GM04503 (cell line): ENCODE results near the gene MED23.
"Not testable (repeated sequence)": the region's sequence is repeated elsewhere in the genome, so short reads cannot be mapped to it uniquely, and the experiment has no call there.

ENCODE experiments used
- DNase-seq: peaks from one replicate; pipeline ENCODE4 v3.0.0-alpha.2; 2012; ENCODE audit warnings: low read depth

Gene MED23

GRCh38 chr6:131572686-131573415 lies 55.2 kb downstream of the MED23 start, which contains the start of gene ARG1:
Gene ARG1 (plus strand): TSS chr6:131573226. CDS start chr6:131573283, 57 bp downstream.
- DNase-seq, result no peak

GRCh38 chr6:131568726-131569125 lies 59.3 kb downstream of the MED23 start:
- DNase-seq, result no peak

- DNase-seq, result no peak
These were observed 63.0 kb downstream of the MED23 start for GRCh38 chr6:131565056-131565455.

GRCh38 chr6:131561925-131562707 lies 65.9 kb downstream of the MED23 start:
- no peak for DNase-seq

- DNase-seq, result no peak
These were observed 69.1 kb downstream of the MED23 start for GRCh38 chr6:131558922-131559321.

GRCh38 chr6:131555992-131556391 lies 72.0 kb downstream of the MED23 start:
- DNase-seq, result no peak

GRCh38 chr6:131552572-131552971 lies 75.5 kb downstream of the MED23 start:
- no peak for DNase-seq

GRCh38 chr6:131551902-131552301 lies 76.1 kb downstream of the MED23 start:
- DNase-seq, result no peak

GRCh38 chr6:131549811-131550210 lies 78.2 kb downstream of the MED23 start:
- no peak for DNase-seq

GRCh38 chr6:131548441-131548840 lies 79.6 kb downstream of the MED23 start:
- no peak for DNase-seq

- DNase-seq, result no peak
These were observed 80.6 kb downstream of the MED23 start for GRCh38 chr6:131547488-131547887.

GRCh38 chr6:131545317-131545716 lies 82.7 kb downstream of the MED23 start:
- DNase-seq, result no peak

- not testable (repeated sequence) for DNase-seq
These were observed 89.4 kb downstream of the MED23 start for GRCh38 chr6:131538615-131539014.

- DNase-seq, result no peak
These were observed 95.4 kb downstream of the MED23 start for GRCh38 chr6:131532580-131533039.

GRCh38 chr6:131531681-131532080 lies 96.4 kb downstream of the MED23 start:
- not testable (repeated sequence) for DNase-seq

GRCh38 chr6:131530936-131531335 lies 97.1 kb downstream of the MED23 start:
- not testable (repeated sequence) for DNase-seq

- no peak for DNase-seq
These were observed 103.2 kb downstream of the MED23 start for GRCh38 chr6:131524695-131525336.

GRCh38 chr6:131523988-131524673 lies 103.9 kb downstream of the MED23 start:
- DNase-seq, result no peak
